Liver (tissue), 3 donors: ENCODE data around the gene RUNX1.

Experiments
- CTCF ChIP-seq: fragments of 150-350 bp; IDR thresholded peaks from 2 replicates; pipeline ENCODE4 v1.5.1; 2017; ENCODE audit warnings: improper control_type of control experiment, low read depth, low read length; ENCODE audit not compliant: missing input control
- SP1 ChIP-seq: IDR thresholded peaks from 2 replicates; pipeline ENCODE4 v1.6.1; 2018; ENCODE audit warnings: antibody characterized with exemption, mild to moderate bottlenecking
- donor health status: healthy.
- donor health status: healthy.

- no peak for TF ChIP-seq SP1
- TF ChIP-seq CTCF = no peak
Observed at GRCh38 chr21:34883491-34884271, 165.4 kb downstream of the RUNX1 start.
